CD4-positive, alpha-beta memory T cell (primary cell): ENCODE results near the gene CTNNBL1. TPM values are rescaled to one million over a fixed set of nuclear protein-coding genes. Genes with fewer than 3 reads are reported as not detected.

Experiments
- CTCF ChIA-PET: fragments of 350-600 bp; sonication (Branson Sonifier 250); formaldehyde crosslinking; loops from one replicate; lab custom pipeline; 2021; ENCODE audit warnings: inconsistent platforms; ENCODE audit not compliant: partially characterized antibody; lab: Charles Lee
- POLR2A ChIA-PET: fragments of 350-600 bp; sonication (Branson Sonifier 250); formaldehyde crosslinking; loops from one replicate; lab custom pipeline; 2021; ENCODE audit not compliant: partially characterized antibody; lab: Charles Lee
- DNase-seq, 5 donors: peaks; one replicate each; pipeline versions ENCODE4 v3.0.0 to v3.0.0-alpha.2; 2020 to 2022; ENCODE audit warnings: mixed read lengths in 1 of 5
- H3K27ac ChIP-seq: one replicate; pipeline ENCODE4 v1.7.0; 2013; ENCODE audit warnings: low read depth, low read length
- H3K27me3 ChIP-seq: 2 replicates; pipeline ENCODE4 v1.7.0; 2013; ENCODE audit warnings: mild to moderate bottlenecking, low read length, moderate library complexity; ENCODE audit not compliant: insufficient read depth
- H3K36me3 ChIP-seq: 2 replicates; pipeline ENCODE4 v1.7.0; 2013; ENCODE audit warnings: mild to moderate bottlenecking, low read length, moderate library complexity; ENCODE audit not compliant: insufficient read depth
- H3K4me1 ChIP-seq: 2 replicates; pipeline ENCODE4 v1.7.0; 2013; ENCODE audit warnings: mild to moderate bottlenecking, low read length, moderate library complexity; ENCODE audit not compliant: insufficient read depth
- H3K4me3 ChIP-seq, 2 donors: one replicate each; pipeline ENCODE4 v1.7.0; 2013; ENCODE audit warnings: low read length in 2 of 2, mild to moderate bottlenecking in 1 of 2
- H3K9me3 ChIP-seq, 2 donors: one replicate each; pipeline ENCODE4 v1.7.0; 2013; ENCODE audit warnings: low read length in 2 of 2, control low read depth in 1 of 2; ENCODE audit not compliant: control insufficient read depth in 1 of 2
- H3K27ac Mint-ChIP-seq, 7 donors: one replicate each; pipeline ENCODE4 v1.8.0; 2020 to 2021; ENCODE audit warnings: mixed read lengths in 7 of 7, mild to moderate bottlenecking in 6 of 7, inconsistent platforms in 3 of 7, moderate library complexity in 3 of 7
- H3K27me3 Mint-ChIP-seq, 2 donors: one replicate each; pipeline ENCODE4 v1.8.0; 2020 to 2021; ENCODE audit warnings: mixed read lengths in 2 of 2
- H3K36me3 Mint-ChIP-seq, 2 donors: one replicate each; pipeline ENCODE4 v1.8.0; 2020 to 2021; ENCODE audit warnings: mixed read lengths in 2 of 2, inconsistent platforms in 1 of 2, mild to moderate bottlenecking in 1 of 2
- H3K4me1 Mint-ChIP-seq, 4 donors: one replicate each; pipeline ENCODE4 v1.8.0; 2020 to 2021; ENCODE audit warnings: mixed read lengths in 4 of 4, mild to moderate bottlenecking in 1 of 4
- H3K4me3 Mint-ChIP-seq, 8 donors: one replicate each; pipeline ENCODE4 v1.8.0; 2020 to 2021; ENCODE audit warnings: mixed read lengths in 8 of 8, mild to moderate bottlenecking in 7 of 8, moderate library complexity in 6 of 8, inconsistent platforms in 3 of 8
- H3K9me3 Mint-ChIP-seq, 8 donors: one replicate each; pipeline ENCODE4 v1.8.0; 2020 to 2021; ENCODE audit warnings: mixed read lengths in 8 of 8, mild to moderate bottlenecking in 5 of 8, inconsistent platforms in 3 of 8, moderate library complexity in 1 of 8
- intact Hi-C: fragments of 100-400 bp; cut with micrococcal nuclease; formaldehyde crosslinking; loops from one replicate; pipeline ENCODE4 v1.15.1; 2023
- polyA plus RNA-seq, 2 donors: library from polyadenylated mRNA; unstranded; fragments of 300-500 nt; fragmentation: Illumina TruSeq; gene quantifications; one replicate each; pipeline ENCODE4 v1.2.3, GENCODE V29; 2021
- total RNA-seq, 2 experiments: library from RNA; stranded (reverse); gene quantifications; one replicate each; pipeline ENCODE4 v1.2.3, GENCODE V29; 2021

The CTNNBL1 gene
- total and polyA plus RNA-seq, 4 experiments from 2014 or later, result 41.5 to 104 (median 64.2) TPM

DNA sequence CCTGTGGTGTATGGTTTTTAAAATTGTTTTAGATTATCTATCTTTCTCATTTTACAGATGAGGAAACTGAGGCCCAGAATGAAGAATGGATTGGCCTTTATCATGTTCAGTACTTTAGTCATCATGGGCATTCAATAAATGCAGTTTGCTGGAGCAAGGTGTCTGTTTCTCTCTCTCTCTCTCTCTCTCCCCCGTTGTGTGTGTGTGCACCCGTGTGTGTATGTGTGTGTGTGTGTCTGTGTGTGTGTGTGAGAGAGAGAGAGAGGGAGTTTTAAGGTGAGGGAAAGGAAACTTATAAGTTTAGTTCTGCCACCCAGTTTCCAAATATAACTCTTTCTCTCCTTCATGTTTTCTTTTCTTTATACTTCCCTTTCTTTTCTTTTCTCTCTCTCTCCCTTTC lies 62.4 kb downstream of the CTNNBL1 start:
- no peak overlapping the region for H3K27ac ChIP-seq
- no peaks in the 10 kb centered on the region for H3K27me3 Mint-ChIP-seq
- H3K4me1 Mint-ChIP-seq, result peaks cover 0 to 5% (median 1%) of the 10 kb centered on the region in 4 donors
- intact Hi-C loops, result no loop called here
- no peaks in the 10 kb centered on the region for H3K9me3 ChIP-seq
- H3K4me1 ChIP-seq, result no peaks in the 10 kb centered on the region
- H3K27me3 ChIP-seq, result no peaks in the 10 kb centered on the region
- POLR2A ChIA-PET, result no interaction called here
- peak overlapping the region in 1 of 7 donors; percentile 7 for H3K27ac Mint-ChIP-seq
- DNase-seq, result no peak
- no peaks in the 10 kb centered on the region for H3K36me3 ChIP-seq
- H3K9me3 Mint-ChIP-seq, result no peaks in the 10 kb centered on the region
- H3K4me3 Mint-ChIP-seq, result no peak overlapping the region
- H3K36me3 Mint-ChIP-seq, result peaks cover 59 to 63% of the 10 kb centered on the region in 2 donors
- CTCF ChIA-PET, result no interaction called here
- H3K4me3 ChIP-seq, result no peak overlapping the region

- H3K27ac ChIP-seq, result no peak overlapping the region
- peaks cover 0 to 5% (median 2%) of the 10 kb centered on the region in 4 donors for H3K4me1 Mint-ChIP-seq
- H3K9me3 Mint-ChIP-seq, result no peaks in the 10 kb centered on the region
- H3K27me3 ChIP-seq, result no peaks in the 10 kb centered on the region
- H3K27ac Mint-ChIP-seq, result peak overlapping the region in 1 of 7 donors; percentile 42
- POLR2A ChIA-PET, result no interaction called here
- CTCF ChIA-PET, result interaction anchor here (0.9 kb wide), 1 partner anchor 15 kb away, joined by 3 read pairs; no protein-coding TSS in a partner anchor
- intact Hi-C loops, result no loop called here
- DNase-seq, result no peak
- no peak overlapping the region for H3K4me3 Mint-ChIP-seq
- no peaks in the 10 kb centered on the region for H3K27me3 Mint-ChIP-seq
- no peaks in the 10 kb centered on the region for H3K9me3 ChIP-seq
- H3K36me3 Mint-ChIP-seq, result peaks cover 58 to 61% of the 10 kb centered on the region in 2 donors
- H3K4me3 ChIP-seq, result no peak overlapping the region
- no peaks in the 10 kb centered on the region for H3K4me1 ChIP-seq
- H3K36me3 ChIP-seq, result no peaks in the 10 kb centered on the region
These were observed 63.7 kb downstream of the CTNNBL1 start for GRCh38 chr20:37757550-37757949.

DNA sequence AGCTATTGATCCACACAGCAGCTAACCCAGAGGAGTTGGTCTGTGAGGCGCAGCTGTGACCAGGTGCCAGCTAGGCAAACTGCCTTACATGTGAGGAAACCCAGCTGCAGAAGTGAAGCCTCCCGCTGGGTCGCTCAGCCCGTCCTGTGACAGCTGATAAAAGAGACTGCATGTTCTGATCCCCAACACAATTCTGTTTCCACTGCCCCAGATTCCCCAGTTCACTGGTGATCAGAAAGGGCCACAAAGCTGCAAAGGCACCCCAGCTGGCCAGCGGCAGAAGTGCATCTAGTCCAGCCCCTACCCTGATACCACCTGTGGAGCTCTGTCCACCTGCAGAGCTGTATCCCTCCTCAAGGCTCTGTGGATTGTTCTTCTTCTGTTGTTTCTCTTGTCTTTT lies 64.5 kb downstream of the CTNNBL1 start:
- peaks cover 0 to 5% (median 2%) of the 10 kb centered on the region in 4 donors for H3K4me1 Mint-ChIP-seq
- no peaks in the 10 kb centered on the region for H3K9me3 Mint-ChIP-seq
- Histone ChIP-seq H3K4me3 (no peak overlapping the region), H3K27ac (no peak overlapping the region), H3K4me1 (no peaks in the 10 kb centered on the region), H3K27me3 (no peaks in the 10 kb centered on the region), H3K36me3 (no peaks in the 10 kb centered on the region), H3K9me3 (no peaks in the 10 kb centered on the region)
- ChIA-PET POLR2A (no interaction called here), CTCF (interaction anchor here (0.9 kb wide), 1 partner anchor 14 kb away, joined by 3 read pairs; no protein-coding TSS in a partner anchor)
- H3K36me3 Mint-ChIP-seq, result peaks cover 62 to 65% of the 10 kb centered on the region in 2 donors
- intact Hi-C loops, result no loop called here
- H3K27ac Mint-ChIP-seq, result no peak overlapping the region
- DNase-seq, result no peak
- no peaks in the 10 kb centered on the region for H3K27me3 Mint-ChIP-seq
- H3K4me3 Mint-ChIP-seq, result no peak overlapping the region

- Histone ChIP-seq H3K36me3 (no peaks in the 10 kb centered on the region), H3K27ac (no peak overlapping the region), H3K27me3 (no peaks in the 10 kb centered on the region), H3K4me1 (no peaks in the 10 kb centered on the region), H3K4me3 (no peak overlapping the region), H3K9me3 (no peaks in the 10 kb centered on the region)
- POLR2A ChIA-PET, result no interaction called here
- no peaks in the 10 kb centered on the region for H3K9me3 Mint-ChIP-seq
- H3K4me1 Mint-ChIP-seq, result peaks cover 0 to 5% (median 2%) of the 10 kb centered on the region in 4 donors
- DNase-seq, result no peak
- H3K27ac Mint-ChIP-seq, result peak overlapping the region in 1 of 7 donors; percentile 1
- peaks cover 59 to 62% of the 10 kb centered on the region in 2 donors for H3K36me3 Mint-ChIP-seq
- CTCF ChIA-PET, result no interaction called here
- H3K4me3 Mint-ChIP-seq, result no peak overlapping the region
- no peaks in the 10 kb centered on the region for H3K27me3 Mint-ChIP-seq
- intact Hi-C loops, result no loop called here
These were observed 65.3 kb downstream of the CTNNBL1 start for GRCh38 chr20:37759052-37759553.

- POLR2A ChIA-PET, result no interaction called here
These were observed 66.0 kb downstream of the CTNNBL1 start for GRCh38 chr20:37759761-37760209.

GRCh38 chr20:37760322-37760721 lies 66.5 kb downstream of the CTNNBL1 start:
- no peaks in the 10 kb centered on the region for H3K27me3 ChIP-seq
- DNase-seq, result no peak
- H3K27me3 Mint-ChIP-seq, result no peaks in the 10 kb centered on the region
- no peaks in the 10 kb centered on the region for H3K9me3 ChIP-seq
- POLR2A ChIA-PET, result no interaction called here
- no peak overlapping the region for H3K4me3 ChIP-seq
- no peak overlapping the region for H3K4me3 Mint-ChIP-seq
- no peaks in the 10 kb centered on the region for H3K9me3 Mint-ChIP-seq
- no peak overlapping the region for H3K27ac Mint-ChIP-seq
- no peaks in the 10 kb centered on the region for H3K4me1 ChIP-seq
- H3K27ac ChIP-seq, result no peak overlapping the region
- H3K4me1 Mint-ChIP-seq, result peaks cover 0 to 5% (median 2%) of the 10 kb centered on the region in 4 donors
- intact Hi-C loops, result no loop called here
- peaks cover 66 to 68% of the 10 kb centered on the region in 2 donors for H3K36me3 Mint-ChIP-seq
- CTCF ChIA-PET, result no interaction called here
- no peaks in the 10 kb centered on the region for H3K36me3 ChIP-seq

More at GRCh38 chr20:37759761-37760209, 66.0 kb downstream of the CTNNBL1 start:
- Mint-ChIP-seq H3K27ac (no peak overlapping the region), H3K36me3 (peaks cover 61 to 64% of the 10 kb centered on the region in 2 donors), H3K27me3 (no peaks in the 10 kb centered on the region), H3K4me3 (no peak overlapping the region), H3K4me1 (peaks cover 0 to 5% (median 2%) of the 10 kb centered on the region in 4 donors), H3K9me3 (no peaks in the 10 kb centered on the region)
- H3K4me1 ChIP-seq, result no peaks in the 10 kb centered on the region
- H3K27me3 ChIP-seq, result no peaks in the 10 kb centered on the region
- no peak for DNase-seq
- no peak overlapping the region for H3K4me3 ChIP-seq
- H3K36me3 ChIP-seq, result no peaks in the 10 kb centered on the region
- CTCF ChIA-PET, result no interaction called here
- intact Hi-C loops, result no loop called here
- no peak overlapping the region for H3K27ac ChIP-seq
- no peaks in the 10 kb centered on the region for H3K9me3 ChIP-seq

DNA sequence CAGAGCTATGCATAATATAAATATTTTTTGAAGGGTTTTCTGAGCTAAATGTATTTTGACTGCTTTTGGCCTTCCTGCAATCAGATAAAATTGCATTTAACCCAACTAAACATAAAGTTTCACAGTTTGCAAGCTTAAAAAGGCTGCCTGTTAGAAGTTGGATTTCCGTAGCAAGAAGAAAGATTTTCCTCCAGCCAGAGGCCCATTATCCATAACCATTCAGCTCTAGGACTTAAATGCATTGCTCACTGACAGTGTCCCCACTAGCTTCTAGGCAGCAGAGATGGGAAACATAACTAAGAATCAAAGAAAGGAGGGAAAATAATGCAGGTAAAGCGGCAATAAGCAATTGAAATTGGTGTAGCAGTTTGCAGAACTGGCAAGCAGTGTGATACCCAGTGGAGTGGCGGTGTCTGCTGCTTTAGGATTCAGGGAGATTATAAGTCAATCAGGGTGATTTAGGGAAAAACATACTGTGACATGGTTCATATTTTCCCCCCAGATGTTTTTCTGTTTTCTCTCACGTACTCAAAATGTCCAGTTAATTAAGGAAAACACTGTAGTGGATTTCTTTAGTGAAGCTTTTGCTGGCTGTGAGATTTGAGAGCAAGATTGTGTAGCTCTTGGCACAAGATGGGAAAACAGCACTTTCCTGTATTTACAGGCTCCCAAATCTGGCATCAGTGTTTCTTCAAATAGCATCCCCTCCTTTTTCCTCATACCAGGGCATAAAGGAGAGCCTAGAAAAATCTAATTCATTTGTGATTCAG lies 69.1 kb downstream of the CTNNBL1 start:
- CTCF ChIA-PET, result no interaction called here
- intact Hi-C loops, result no loop called here
- Histone ChIP-seq H3K4me3 (no peak overlapping the region), H3K27me3 (no peaks in the 10 kb centered on the region), H3K9me3 (no peaks in the 10 kb centered on the region), H3K4me1 (no peaks in the 10 kb centered on the region), H3K36me3 (no peaks in the 10 kb centered on the region), H3K27ac (no peak overlapping the region)
- H3K27me3 Mint-ChIP-seq, result no peaks in the 10 kb centered on the region
- peaks cover 0 to 6% (median 2%) of the 10 kb centered on the region in 4 donors for H3K4me1 Mint-ChIP-seq
- no peak for DNase-seq
- H3K36me3 Mint-ChIP-seq, result peaks cover 60 to 61% of the 10 kb centered on the region in 2 donors
- no peaks in the 10 kb centered on the region for H3K9me3 Mint-ChIP-seq
- POLR2A ChIA-PET, result no interaction called here
- H3K4me3 Mint-ChIP-seq, result no peak overlapping the region
- no peak overlapping the region for H3K27ac Mint-ChIP-seq
